Right lobe of liver (tissue), 4 donors: ENCODE data around the gene NMD3.

ENCODE experiments used
- POLR2A ChIP-seq: fragments of 450-650 bp; IDR thresholded peaks from one replicate; pipeline ENCODE4 v1.6.1; 2017; ENCODE audit warnings: antibody characterized with exemption, mild to moderate bottlenecking
- TF ChIP-seq, protein P1 (sequence below), 4 donors: fragments of 200-600 bp in 3 of 4; fragments of 450-650 bp in 1 of 4; IDR thresholded peaks; one replicate each; pipeline versions ENCODE4 v1.5.1 to v1.8.0; 2016 to 2022; ENCODE audit warnings: antibody characterized with exemption in 4 of 4, mild to moderate bottlenecking in 2 of 4
- donor health status: DM: no; HTN: no; CAD: no.
- donor health status: DM: no; HTN: no; CAD: no.
- donor health status: DM: no; HTN: yes; CAD: no.

DNA sequence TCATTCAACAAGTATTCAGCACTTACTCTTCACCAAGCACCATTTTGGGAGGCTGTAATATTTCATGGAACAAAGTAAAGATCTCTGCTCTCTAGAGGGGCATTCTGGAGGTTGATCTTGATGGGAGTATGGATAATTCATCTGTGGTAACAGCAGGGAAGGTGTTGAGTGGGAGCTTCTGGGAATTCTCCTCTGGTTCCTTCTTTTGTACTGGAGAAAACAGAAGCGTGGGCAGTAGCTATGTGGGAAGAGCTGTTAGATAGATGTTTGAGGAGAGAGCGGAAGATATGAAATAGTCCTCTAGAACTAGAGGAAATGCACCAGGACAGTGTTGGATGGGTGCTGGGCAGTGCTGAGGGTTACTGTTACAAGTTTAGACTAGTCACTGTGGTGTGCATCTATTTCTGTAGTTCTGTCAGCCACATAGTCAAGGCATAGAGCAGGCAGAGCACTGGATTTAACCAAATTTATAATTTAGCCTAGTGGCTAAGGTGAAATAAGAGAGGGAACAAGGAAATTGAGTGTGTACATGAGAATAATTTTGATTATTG is 9.6 kb downstream of the NMD3 start:
- TF ChIP-seq, protein P1, sequence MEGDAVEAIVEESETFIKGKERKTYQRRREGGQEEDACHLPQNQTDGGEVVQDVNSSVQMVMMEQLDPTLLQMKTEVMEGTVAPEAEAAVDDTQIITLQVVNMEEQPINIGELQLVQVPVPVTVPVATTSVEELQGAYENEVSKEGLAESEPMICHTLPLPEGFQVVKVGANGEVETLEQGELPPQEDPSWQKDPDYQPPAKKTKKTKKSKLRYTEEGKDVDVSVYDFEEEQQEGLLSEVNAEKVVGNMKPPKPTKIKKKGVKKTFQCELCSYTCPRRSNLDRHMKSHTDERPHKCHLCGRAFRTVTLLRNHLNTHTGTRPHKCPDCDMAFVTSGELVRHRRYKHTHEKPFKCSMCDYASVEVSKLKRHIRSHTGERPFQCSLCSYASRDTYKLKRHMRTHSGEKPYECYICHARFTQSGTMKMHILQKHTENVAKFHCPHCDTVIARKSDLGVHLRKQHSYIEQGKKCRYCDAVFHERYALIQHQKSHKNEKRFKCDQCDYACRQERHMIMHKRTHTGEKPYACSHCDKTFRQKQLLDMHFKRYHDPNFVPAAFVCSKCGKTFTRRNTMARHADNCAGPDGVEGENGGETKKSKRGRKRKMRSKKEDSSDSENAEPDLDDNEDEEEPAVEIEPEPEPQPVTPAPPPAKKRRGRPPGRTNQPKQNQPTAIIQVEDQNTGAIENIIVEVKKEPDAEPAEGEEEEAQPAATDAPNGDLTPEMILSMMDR (IDR thresholded peaks at IDR 0.05): no peak
- TF ChIP-seq POLR2A: no peak
